HepG2 (cell line): Measurements from ENCODE around the gene HAUS7.

ENCODE experiments used
- CEBPZ ChIP-seq: IDR thresholded peaks from 2 replicates; pipeline ENCODE4 v1.6.1; 2012; ENCODE audit warnings: low read length, improper control_type of control experiment
- CTCF ChIP-seq: sonication (generic); formaldehyde crosslinking; IDR thresholded peaks from 2 replicates; pipeline ENCODE4 v1.5.0; 2020; ENCODE audit warnings: mild to moderate bottlenecking, missing genetic modification reagents, moderate library complexity
- SMARCC2 ChIP-seq: fragments of 450-650 bp; IDR thresholded peaks from 2 replicates; pipeline ENCODE4 v1.6.1; 2017; ENCODE audit warnings: antibody characterized with exemption, mild to moderate bottlenecking
- ZNF7 ChIP-seq: IDR thresholded peaks from 2 replicates; pipeline ENCODE4 v1.6.1; 2016; ENCODE audit warnings: missing biosample characterization, missing genetic modification reagents

DNA sequence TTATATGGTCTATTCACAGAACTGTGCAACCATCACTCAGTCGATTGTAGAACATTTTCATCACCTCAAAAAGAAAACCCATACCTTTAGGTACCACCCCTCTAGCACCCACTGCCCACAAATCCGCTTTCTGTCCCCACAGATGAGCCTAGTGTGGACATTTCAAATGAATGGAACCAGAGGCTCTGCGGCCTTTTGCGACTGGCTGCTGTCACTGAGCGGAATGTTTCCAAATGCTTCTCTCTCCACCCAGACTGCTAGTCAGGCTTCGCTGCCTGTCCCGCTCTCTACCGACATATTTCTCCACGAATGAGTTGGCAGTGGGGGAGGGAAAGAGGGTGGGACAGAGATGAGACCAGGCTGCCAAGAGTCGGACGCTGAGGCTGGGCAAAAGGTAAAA lies 22.7 kb upstream of the HAUS7 start:
- TF ChIP-seq SMARCC2 (no peak), CTCF (CRISPR knock-in tag) (no peak), CEBPZ (no peak), ZNF7 (CRISPR knock-in tag) (peak; percentile 93)
